ENCODE data around the gene SMIM23.

The SMIM23 gene

GRCh38 chr5:171826132-171826531, 40.5 kb downstream of the SMIM23 start (continued):
- TF ChIP-seq ZNF843 (tag by site-specific recombination; IDR thresholded peaks at IDR 0.05) (peak; percentile 58; the same call in 1 of the 2 replicates), ZNF133 (tag by site-specific recombination; IDR thresholded peaks at IDR 0.05) (peak; percentile 62; the same call in 1 of the 2 replicates), INSM2 (tag by site-specific recombination; IDR thresholded peaks at IDR 0.05) (peak; percentile 58; the same call in 1 of the 2 replicates), SP7 (tag by site-specific recombination; IDR thresholded peaks at IDR 0.05) (peak; percentile 46; the same call in 1 of the 2 replicates), ZNF223 (tag by site-specific recombination; IDR thresholded peaks at IDR 0.05) (no peak), ZNF600 (tag by site-specific recombination; IDR thresholded peaks at IDR 0.05) (0 out of 2 replicates have a peak, but pooled peaks have one; percentile 21), YY2 (tag by site-specific recombination; IDR thresholded peaks at IDR 0.05) (no peak), ZNF146 (tag by site-specific recombination; IDR thresholded peaks at IDR 0.05) (no peak), ZNF324 (tag by site-specific recombination; IDR thresholded peaks at IDR 0.05) (0 out of 2 replicates have a peak, but pooled peaks have one; percentile 27), ZNF692 (tag by site-specific recombination; IDR thresholded peaks at IDR 0.05) (0 out of 2 replicates have a peak, but pooled peaks have one; percentile 28), ZNF660 (tag by site-specific recombination; IDR thresholded peaks at IDR 0.05) (0 out of 2 replicates have a peak, but pooled peaks have one; percentile 49), ZNF184 (tag by site-specific recombination; IDR thresholded peaks at IDR 0.05) (peak; percentile 47; the same call in 1 of the 2 replicates), SCRT2 (tag by site-specific recombination; IDR thresholded peaks at IDR 0.05) (peak; percentile 81), ZNF214 (tag by site-specific recombination; IDR thresholded peaks at IDR 0.05; ENCODE audit: borderline replicate concordance) (no peak), ZNF629 (tag by site-specific recombination; IDR thresholded peaks at IDR 0.05) (peak; percentile 82)
- TF ChIP-seq, protein P1, sequence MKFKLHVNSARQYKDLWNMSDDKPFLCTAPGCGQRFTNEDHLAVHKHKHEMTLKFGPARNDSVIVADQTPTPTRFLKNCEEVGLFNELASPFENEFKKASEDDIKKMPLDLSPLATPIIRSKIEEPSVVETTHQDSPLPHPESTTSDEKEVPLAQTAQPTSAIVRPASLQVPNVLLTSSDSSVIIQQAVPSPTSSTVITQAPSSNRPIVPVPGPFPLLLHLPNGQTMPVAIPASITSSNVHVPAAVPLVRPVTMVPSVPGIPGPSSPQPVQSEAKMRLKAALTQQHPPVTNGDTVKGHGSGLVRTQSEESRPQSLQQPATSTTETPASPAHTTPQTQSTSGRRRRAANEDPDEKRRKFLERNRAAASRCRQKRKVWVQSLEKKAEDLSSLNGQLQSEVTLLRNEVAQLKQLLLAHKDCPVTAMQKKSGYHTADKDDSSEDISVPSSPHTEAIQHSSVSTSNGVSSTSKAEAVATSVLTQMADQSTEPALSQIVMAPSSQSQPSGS (tag by site-specific recombination; IDR thresholded peaks at IDR 0.05; ENCODE audit: low read depth), result peak; percentile 60; the same call in 1 of the 2 replicates

- TF ChIP-seq PRDM1 (tag by site-specific recombination; IDR thresholded peaks at IDR 0.05), result no peak
- no peak for TF ChIP-seq ZNF704 (tag by site-specific recombination; IDR thresholded peaks at IDR 0.05)
- peak; percentile 66 for TF ChIP-seq ZSCAN4 (tag by site-specific recombination; IDR thresholded peaks at IDR 0.05)
- ChIA-PET POLR2A (no interaction called here), CTCF (no interaction called here)
- H3K36me3 ChIP-seq (ENCODE audit: control insufficient read depth in 2 of 2, insufficient read depth in 1 of 2, low read length in 2 of 2), result no peaks in the 10 kb centered on the region
- H3K27ac ChIP-seq (ENCODE audit: extremely low read depth, low read depth, low read length), result no peak overlapping the region
- H3K4me3 ChIP-seq (ENCODE audit: low read depth, low read length), result no peak overlapping the region
- no peaks in the 10 kb centered on the region for H3K9me3 ChIP-seq (ENCODE audit: control insufficient read depth, insufficient read depth, low read depth, low read length)
- 0 out of 2 replicates have a peak, but pooled peaks cover 5% of the 10 kb centered on the region for H3K4me1 ChIP-seq (ENCODE audit: control insufficient read depth, insufficient read depth, low read length)
These were observed 41.5 kb downstream of the SMIM23 start for GRCh38 chr5:171827162-171827561.

Measured in HEK293 (cell line).